Stimulated activated CD8-positive, alpha-beta memory T cell treated with anti-CD3 and anti-CD28 coated beads, Interleukin-4, amount 100 ng/mL, for 1 hour (primary cell): Measurements from ENCODE around the gene GNA12.

Experiments
- DNase-seq, 2 donors: peaks; one replicate each; pipeline ENCODE4 v3.0.0-alpha.2; 2020; ENCODE audit warnings: low read depth in 2 of 2, low spot score in 1 of 2

The GNA12 gene

GRCh38 chr7:2805213-2805944 lies 38.7 kb downstream of the GNA12 start:
- DNase-seq: no peak

- DNase-seq: no peak
Measured at GRCh38 chr7:2804227-2804763, 39.8 kb downstream of the GNA12 start.

GRCh38 chr7:2803755-2804154 lies 40.4 kb downstream of the GNA12 start:
- no peak for DNase-seq

- DNase-seq: no peak
Measured at GRCh38 chr7:2803342-2803692, 40.8 kb downstream of the GNA12 start.

- no peak for DNase-seq
Measured at GRCh38 chr7:2802504-2803341, 41.4 kb downstream of the GNA12 start.

- no peak for DNase-seq
Measured at GRCh38 chr7:2802101-2802500, 42.0 kb downstream of the GNA12 start.

- DNase-seq: no peak
Measured at GRCh38 chr7:2800931-2801688, 43.0 kb downstream of the GNA12 start.

GRCh38 chr7:2800220-2800930 lies 43.7 kb downstream of the GNA12 start:
- DNase-seq: no peak

- DNase-seq: no peak
Measured at GRCh38 chr7:2799253-2799652, 44.9 kb downstream of the GNA12 start.

- DNase-seq: no peak
Measured at GRCh38 chr7:2798669-2799068, 45.4 kb downstream of the GNA12 start.

- DNase-seq: no peak
Measured at GRCh38 chr7:2796358-2797352, 47.5 kb downstream of the GNA12 start.

GRCh38 chr7:2795906-2796305 lies 48.2 kb downstream of the GNA12 start:
- no peak for DNase-seq

GRCh38 chr7:2794836-2795636 lies 49.1 kb downstream of the GNA12 start:
- DNase-seq: no peak

GRCh38 chr7:2792856-2793487 lies 51.1 kb downstream of the GNA12 start:
- DNase-seq: no peak

GRCh38 chr7:2792235-2792634 lies 51.9 kb downstream of the GNA12 start:
- no peak for DNase-seq

- no peak for DNase-seq
Measured at GRCh38 chr7:2791390-2791789, 52.7 kb downstream of the GNA12 start.

GRCh38 chr7:2787251-2787951 lies 56.7 kb downstream of the GNA12 start:
- no peak for DNase-seq

GRCh38 chr7:2786607-2787116 lies 57.4 kb downstream of the GNA12 start:
- no peak for DNase-seq
